Hippocampal formation (tissue), 2 donors: Measurements from ENCODE around the gene LACTB.
A peak's percentile ranks its signal among the peaks of the same experiment; 100 is the strongest.
"Not testable (repeated sequence)": the region's sequence is repeated elsewhere in the genome, so short reads cannot be mapped to it uniquely, and the experiment has no call there.

Source experiments
- DNase-seq, 2 donors: peaks; one replicate each; lab custom pipeline; 2025; lab: John Stamatoyannopoulos, UW

Gene LACTB

GRCh38 chr15:63089260-63090043, 32.2 kb upstream of the LACTB start:
- no peak for DNase-seq

- no peak for DNase-seq
Observed at GRCh38 chr15:63090472-63090871, 31.2 kb upstream of the LACTB start.

- DNase-seq: no peak
Observed at GRCh38 chr15:63090887-63091286, 30.8 kb upstream of the LACTB start.

- DNase-seq: no peak
Observed at GRCh38 chr15:63091679-63092446, 29.8 kb upstream of the LACTB start.

GRCh38 chr15:63093486-63094205, 28.0 kb upstream of the LACTB start:
- DNase-seq: peak; percentile 68 to 71

GRCh38 chr15:63094495-63094931, 27.1 kb upstream of the LACTB start:
- DNase-seq: peak in 1 of 2 donors; percentile 2

GRCh38 chr15:63096178-63096577, 25.5 kb upstream of the LACTB start:
- no peak for DNase-seq

- DNase-seq: not testable (repeated sequence)
Observed at GRCh38 chr15:63098901-63099300, 22.8 kb upstream of the LACTB start.

GRCh38 chr15:63099581-63099980, 22.1 kb upstream of the LACTB start:
- not testable (repeated sequence) for DNase-seq

GRCh38 chr15:63103416-63103815, 18.2 kb upstream of the LACTB start:
- DNase-seq: no peak

- no peak for DNase-seq
Observed at GRCh38 chr15:63104727-63105126, 16.9 kb upstream of the LACTB start.

GRCh38 chr15:63105354-63105753, 16.3 kb upstream of the LACTB start:
- not testable (repeated sequence) for DNase-seq

GRCh38 chr15:63107895-63108546, 13.6 kb upstream of the LACTB start:
- DNase-seq: no peak

- DNase-seq: no peak
Observed at GRCh38 chr15:63109498-63109897, 12.2 kb upstream of the LACTB start.

GRCh38 chr15:63109920-63110319, 11.7 kb upstream of the LACTB start:
- DNase-seq: no peak

- DNase-seq: no peak
Observed at GRCh38 chr15:63110428-63111026, 11.1 kb upstream of the LACTB start.

GRCh38 chr15:63111481-63111880, 10.2 kb upstream of the LACTB start:
- DNase-seq: no peak

- DNase-seq: no peak
Observed at GRCh38 chr15:63112871-63113270, 8.8 kb upstream of the LACTB start.

- DNase-seq: no peak
Observed at GRCh38 chr15:63114465-63114864, 7.2 kb upstream of the LACTB start.

GRCh38 chr15:63118854-63119253, 2.8 kb upstream of the LACTB start:
- no peak for DNase-seq
